ENCODE results near the gene STK24.
"Not testable (repeated sequence)": the region's sequence is repeated elsewhere in the genome, so short reads cannot be mapped to it uniquely, and the experiment has no call there.

GRCh38 chr13:98413278-98413677 lies 163.6 kb downstream of the STK24 start:
- TF ChIP-seq CTCF (conservative IDR thresholded peaks at IDR 0.05); ZFX (IDR thresholded peaks at IDR 0.05): not testable (repeated sequence)
